SK-N-SH (cell line): Measurements from ENCODE around the gene SEMA4F. TPM values are rescaled to one million over a fixed set of nuclear protein-coding genes. Genes with fewer than 3 reads are reported as not detected.

Experiments used
- CTCF ChIA-PET: fragments of 300-600, 350-600 bp; formaldehyde crosslinking; extraction: SDS; loops from one replicate; lab custom pipeline; 2021; lab: Yijun Ruan, JAX
- POLR2A ChIA-PET: fragments of 350-600 bp; sonication (Branson Sonifier 250); formaldehyde crosslinking; extraction: SDS; loops from one replicate; lab custom pipeline; 2020; ENCODE audit warnings: antibody characterized with exemption, inconsistent platforms; lab: Yijun Ruan, JAX
- DNase-seq: peaks from one replicate; pipeline ENCODE4 v3.0.0; 2012
- H2AFZ ChIP-seq: fragments of 200-600 bp; sonication (generic); 2 replicates; pipeline ENCODE4 v1.8.1; 2016; ENCODE audit warnings: antibody characterized with exemption, mild to moderate bottlenecking, low read depth
- H3F3A ChIP-seq: fragments of 200-600 bp; sonication (generic); replicated peaks from 2 replicates; pipeline ENCODE3; 2016; ENCODE audit warnings: antibody characterized with exemption, mild to moderate bottlenecking; ENCODE audit not compliant: insufficient read depth
- H3K27ac ChIP-seq, 2 experiments: fragments of 200-500 bp in 1 of 2; fragments of 200-600 bp in 1 of 2; sonication (Bioruptor generic) in 1 of 2; sonication (generic), shearing (Covaris generic) in 1 of 2; 2 replicates each; pipeline versions ENCODE4 v1.5.1 to v1.6.1; 2014 to 2016; ENCODE audit warnings: low read depth in 2 of 2, inconsistent platforms in 1 of 2, low read length in 1 of 2, mild to moderate bottlenecking in 1 of 2, mixed read lengths in 1 of 2
- H3K27me3 ChIP-seq: fragments of 200-600 bp; sonication (generic), shearing (Covaris generic); 2 replicates; pipeline ENCODE4 v1.6.1; 2016; ENCODE audit warnings: mixed run types; ENCODE audit not compliant: insufficient read depth
- H3K36me3 ChIP-seq, 2 experiments: fragments of 200-500 bp in 1 of 2; fragments of 200-600 bp in 1 of 2; sonication (Bioruptor generic) in 1 of 2; sonication (generic) in 1 of 2; replicated peaks in 1 of 2; 2 replicates each; pipeline versions ENCODE3 to v1.5.1; 2014 to 2016; ENCODE audit warnings: low read length in 1 of 2, mild to moderate bottlenecking in 1 of 2; ENCODE audit not compliant: insufficient read depth in 2 of 2, control insufficient read depth in 1 of 2
- H3K4me1 ChIP-seq, 2 experiments: fragments of 200-500 bp in 1 of 2; fragments of 200-600 bp in 1 of 2; sonication (Bioruptor generic) in 1 of 2; sonication (generic), shearing (Covaris generic) in 1 of 2; 2 replicates each; pipeline versions ENCODE4 v1.5.1 to v1.6.1; 2014 to 2016; ENCODE audit warnings: low read depth in 1 of 2, low read length in 1 of 2, mixed run types in 1 of 2; ENCODE audit not compliant: insufficient read depth in 2 of 2, control insufficient read depth in 1 of 2
- H3K4me2 ChIP-seq: fragments of 200-600 bp; sonication (generic), shearing (Covaris generic); 2 replicates; pipeline ENCODE4 v1.6.1; 2017; ENCODE audit warnings: mixed run types
- H3K4me3 ChIP-seq, 2 experiments: fragments of 200-500 bp in 1 of 2; fragments of 200-600 bp in 1 of 2; sonication (Bioruptor generic) in 1 of 2; sonication (generic), shearing (Covaris generic) in 1 of 2; 2 replicates each; pipeline versions ENCODE4 v1.5.1 to v1.8.1; 2014 to 2016; ENCODE audit warnings: low read depth in 2 of 2, inconsistent platforms in 1 of 2, low read length in 1 of 2, mild to moderate bottlenecking in 1 of 2, mixed read lengths in 1 of 2, moderate library complexity in 1 of 2
- H3K79me2 ChIP-seq: fragments of 200-600 bp; sonication (generic); 2 replicates; pipeline ENCODE4 v1.8.1; 2017; ENCODE audit warnings: mild to moderate bottlenecking; ENCODE audit not compliant: insufficient read depth
- H3K9ac ChIP-seq: fragments of 200-600 bp; sonication (generic); 2 replicates; pipeline ENCODE4 v1.6.1; 2017; ENCODE audit warnings: mixed run types
- H3K9me2 ChIP-seq: fragments of 200-600 bp; sonication (generic); 2 replicates; pipeline ENCODE4 v1.6.1; 2017; ENCODE audit warnings: mixed run types
- H3K9me3 ChIP-seq: fragments of 200-600 bp; sonication (generic); 2 replicates; pipeline ENCODE4 v1.6.1; 2017; ENCODE audit warnings: mixed run types, mild to moderate bottlenecking, moderate library complexity
- H4K20me1 ChIP-seq: fragments of 200-600 bp; sonication (generic); 2 replicates; pipeline ENCODE4 v1.6.1; 2017; ENCODE audit warnings: mild to moderate bottlenecking, mixed run types; ENCODE audit not compliant: insufficient read depth
- CHD2 ChIP-seq: fragments of 150-350 bp; IDR thresholded peaks from 2 replicates; pipeline ENCODE4 v1.6.1; 2018; ENCODE audit warnings: low read length; ENCODE audit not compliant: partially characterized antibody
- EP300 ChIP-seq, 2 experiments: IDR thresholded peaks; 2 replicates each; pipeline versions ENCODE4 v1.4.0 to v1.6.1; 2012; ENCODE audit warnings: borderline replicate concordance in 1 of 2, low read depth in 1 of 2, low read length in 1 of 2
- FOXJ3 ChIP-seq: sonication (generic); formaldehyde crosslinking; IDR thresholded peaks from 2 replicates; pipeline ENCODE4 v1.5.1; 2020; ENCODE audit warnings: mild to moderate bottlenecking, missing genetic modification reagents
- FOXM1 ChIP-seq: IDR thresholded peaks from 2 replicates; pipeline ENCODE4 v1.4.0; 2012; ENCODE audit warnings: low read depth, mild to moderate bottlenecking
- GABPA ChIP-seq: IDR thresholded peaks from 2 replicates; pipeline ENCODE4 v1.4.0; 2012; ENCODE audit warnings: low read depth, mild to moderate bottlenecking
- MEF2A ChIP-seq: IDR thresholded peaks from 2 replicates; pipeline ENCODE4 v1.4.0; 2012; ENCODE audit warnings: low read depth, borderline replicate concordance
- MXI1 ChIP-seq: IDR thresholded peaks from 2 replicates; pipeline ENCODE4 v1.6.1; 2012; ENCODE audit warnings: mild to moderate bottlenecking, low read depth, low read length, improper control_type of control experiment
- RAD21 ChIP-seq: IDR thresholded peaks from 2 replicates; pipeline ENCODE4 v1.6.1; 2012; ENCODE audit warnings: mild to moderate bottlenecking, low read length
- RFX5 ChIP-seq: IDR thresholded peaks from 2 replicates; pipeline ENCODE4 v1.6.1; 2012; ENCODE audit warnings: mild to moderate bottlenecking, improper control_type of control experiment, low read length
- RXRA ChIP-seq: IDR thresholded peaks from 2 replicates; pipeline ENCODE4 v1.4.0; 2012; ENCODE audit warnings: low read depth, mild to moderate bottlenecking, borderline replicate concordance
- SIN3A ChIP-seq: IDR thresholded peaks from 2 replicates; pipeline ENCODE4 v1.6.1; 2012; ENCODE audit warnings: low read depth, mild to moderate bottlenecking, low read length, moderate library complexity, borderline replicate concordance
- YY1 ChIP-seq: IDR thresholded peaks from 2 replicates; pipeline ENCODE4 v1.4.0; 2012; ENCODE audit warnings: low read depth, mild to moderate bottlenecking
- WGBS: methylation state at CpG from one replicate; pipeline ENCODE4 v1.1.6; 2017; ENCODE audit warnings: low lambda C conversion rate; 5-methylcytosine and 5-hydroxymethylcytosine counted together
- polyA plus RNA-seq, 3 experiments: library from polyadenylated mRNA; depleted of rRNA; stranded (reverse); fragments of >200 nt; gene quantifications; 2 replicates each; pipeline ENCODE4 v1.2.3, GENCODE V29; 2012
- TF ChIP-seq, protein P1 (sequence below): IDR thresholded peaks from 2 replicates; pipeline ENCODE4 v1.6.1; 2012; ENCODE audit warnings: mild to moderate bottlenecking, low read depth, low read length, moderate library complexity
- TF ChIP-seq, protein P2 (sequence below): fragments of 150-350 bp; IDR thresholded peaks from 2 replicates; pipeline ENCODE4 v1.6.1; 2017; ENCODE audit warnings: antibody characterized with exemption, low read length, low read depth, borderline replicate concordance
- TF ChIP-seq, protein P3 (sequence below): IDR thresholded peaks from 2 replicates; pipeline ENCODE4 v1.4.0; 2012; ENCODE audit warnings: low read depth
- TF ChIP-seq, protein P4 (sequence below): IDR thresholded peaks from 2 replicates; pipeline ENCODE4; 2012
- TF ChIP-seq, protein P5 (sequence below): fragments of 150-350 bp; IDR thresholded peaks from 2 replicates; pipeline ENCODE4 v1.6.1; 2016; ENCODE audit warnings: mild to moderate bottlenecking, low read depth, low read length
- TF ChIP-seq, protein P6 (sequence below): IDR thresholded peaks from 2 replicates; pipeline ENCODE4 v1.4.0; 2012; ENCODE audit warnings: low read depth, borderline replicate concordance
- TF ChIP-seq, protein P7 (sequence below): fragments of 200-600 bp; sonication (generic); IDR thresholded peaks from 2 replicates; pipeline ENCODE4 v1.6.1; 2017; ENCODE audit warnings: antibody characterized with exemption, mild to moderate bottlenecking, moderate library complexity

SEMA4F gene
- polyA plus RNA-seq, 1 of the 3 experiments (the other 2 are of a cell fraction) = 17.3 TPM

DNA sequence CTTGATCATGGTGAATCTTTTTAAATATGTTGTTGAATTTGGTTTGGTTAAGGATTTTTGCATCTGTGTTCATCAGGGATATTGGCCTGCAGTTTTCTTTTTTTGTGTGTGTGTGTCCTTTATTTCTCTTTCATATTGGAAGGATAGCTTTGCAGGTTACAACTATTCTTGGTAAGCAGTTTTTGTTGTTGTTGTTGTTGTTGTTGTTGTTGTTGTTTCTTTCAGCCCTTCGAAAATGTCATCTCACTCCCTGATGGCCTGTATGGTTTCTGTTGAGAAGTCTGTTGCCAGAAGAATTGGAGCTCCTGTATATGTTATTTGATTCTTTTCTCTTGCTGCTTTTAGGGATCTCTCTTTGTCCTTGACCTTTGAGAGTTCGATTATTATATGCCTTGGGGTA is 74.8 kb downstream of the SEMA4F start (continued):
- no peak for TF ChIP-seq EP300 (IDR thresholded peaks at IDR 0.05; ENCODE audit: borderline replicate concordance in 1 of 2, low read depth in 1 of 2, low read length in 1 of 2)

DNA sequence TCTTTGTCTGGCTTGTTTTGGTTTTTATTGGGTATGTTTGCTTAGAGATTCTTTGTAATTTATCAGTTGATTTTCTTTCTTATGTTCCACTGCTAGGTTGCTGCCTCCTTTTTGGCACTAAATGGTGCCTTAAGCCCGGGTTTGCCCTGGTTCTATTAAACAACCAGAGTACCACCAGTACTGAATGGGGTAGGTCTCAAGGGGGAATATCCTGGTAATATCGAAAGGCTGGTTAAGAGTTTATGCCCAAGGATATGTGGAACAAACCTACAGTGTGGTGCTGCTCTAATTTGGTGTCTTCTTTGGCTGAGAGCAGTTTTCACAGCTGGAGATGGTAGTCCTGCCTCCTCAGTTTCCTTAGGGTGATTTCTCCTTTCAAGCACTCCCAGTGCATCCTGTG is 76.5 kb downstream of the SEMA4F start:
- TF ChIP-seq, protein P1, sequence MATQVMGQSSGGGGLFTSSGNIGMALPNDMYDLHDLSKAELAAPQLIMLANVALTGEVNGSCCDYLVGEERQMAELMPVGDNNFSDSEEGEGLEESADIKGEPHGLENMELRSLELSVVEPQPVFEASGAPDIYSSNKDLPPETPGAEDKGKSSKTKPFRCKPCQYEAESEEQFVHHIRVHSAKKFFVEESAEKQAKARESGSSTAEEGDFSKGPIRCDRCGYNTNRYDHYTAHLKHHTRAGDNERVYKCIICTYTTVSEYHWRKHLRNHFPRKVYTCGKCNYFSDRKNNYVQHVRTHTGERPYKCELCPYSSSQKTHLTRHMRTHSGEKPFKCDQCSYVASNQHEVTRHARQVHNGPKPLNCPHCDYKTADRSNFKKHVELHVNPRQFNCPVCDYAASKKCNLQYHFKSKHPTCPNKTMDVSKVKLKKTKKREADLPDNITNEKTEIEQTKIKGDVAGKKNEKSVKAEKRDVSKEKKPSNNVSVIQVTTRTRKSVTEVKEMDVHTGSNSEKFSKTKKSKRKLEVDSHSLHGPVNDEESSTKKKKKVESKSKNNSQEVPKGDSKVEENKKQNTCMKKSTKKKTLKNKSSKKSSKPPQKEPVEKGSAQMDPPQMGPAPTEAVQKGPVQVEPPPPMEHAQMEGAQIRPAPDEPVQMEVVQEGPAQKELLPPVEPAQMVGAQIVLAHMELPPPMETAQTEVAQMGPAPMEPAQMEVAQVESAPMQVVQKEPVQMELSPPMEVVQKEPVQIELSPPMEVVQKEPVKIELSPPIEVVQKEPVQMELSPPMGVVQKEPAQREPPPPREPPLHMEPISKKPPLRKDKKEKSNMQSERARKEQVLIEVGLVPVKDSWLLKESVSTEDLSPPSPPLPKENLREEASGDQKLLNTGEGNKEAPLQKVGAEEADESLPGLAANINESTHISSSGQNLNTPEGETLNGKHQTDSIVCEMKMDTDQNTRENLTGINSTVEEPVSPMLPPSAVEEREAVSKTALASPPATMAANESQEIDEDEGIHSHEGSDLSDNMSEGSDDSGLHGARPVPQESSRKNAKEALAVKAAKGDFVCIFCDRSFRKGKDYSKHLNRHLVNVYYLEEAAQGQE = no peak
- TF ChIP-seq RFX5 = no peak
- TF ChIP-seq RXRA = no peak
- no peak for TF ChIP-seq SIN3A
- TF ChIP-seq, protein P2, sequence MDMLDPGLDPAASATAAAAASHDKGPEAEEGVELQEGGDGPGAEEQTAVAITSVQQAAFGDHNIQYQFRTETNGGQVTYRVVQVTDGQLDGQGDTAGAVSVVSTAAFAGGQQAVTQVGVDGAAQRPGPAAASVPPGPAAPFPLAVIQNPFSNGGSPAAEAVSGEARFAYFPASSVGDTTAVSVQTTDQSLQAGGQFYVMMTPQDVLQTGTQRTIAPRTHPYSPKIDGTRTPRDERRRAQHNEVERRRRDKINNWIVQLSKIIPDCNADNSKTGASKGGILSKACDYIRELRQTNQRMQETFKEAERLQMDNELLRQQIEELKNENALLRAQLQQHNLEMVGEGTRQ = no peak
- TF ChIP-seq FOXM1 = no peak
- TF ChIP-seq, protein P3, sequence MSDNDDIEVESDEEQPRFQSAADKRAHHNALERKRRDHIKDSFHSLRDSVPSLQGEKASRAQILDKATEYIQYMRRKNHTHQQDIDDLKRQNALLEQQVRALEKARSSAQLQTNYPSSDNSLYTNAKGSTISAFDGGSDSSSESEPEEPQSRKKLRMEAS = no peak
- TF ChIP-seq, protein P4, sequence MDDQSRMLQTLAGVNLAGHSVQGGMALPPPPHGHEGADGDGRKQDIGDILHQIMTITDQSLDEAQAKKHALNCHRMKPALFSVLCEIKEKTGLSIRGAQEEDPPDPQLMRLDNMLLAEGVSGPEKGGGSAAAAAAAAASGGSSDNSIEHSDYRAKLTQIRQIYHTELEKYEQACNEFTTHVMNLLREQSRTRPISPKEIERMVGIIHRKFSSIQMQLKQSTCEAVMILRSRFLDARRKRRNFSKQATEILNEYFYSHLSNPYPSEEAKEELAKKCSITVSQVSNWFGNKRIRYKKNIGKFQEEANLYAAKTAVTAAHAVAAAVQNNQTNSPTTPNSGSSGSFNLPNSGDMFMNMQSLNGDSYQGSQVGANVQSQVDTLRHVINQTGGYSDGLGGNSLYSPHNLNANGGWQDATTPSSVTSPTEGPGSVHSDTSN = no peak
- TF ChIP-seq MEF2A = no peak
- TF ChIP-seq RAD21 = no peak
- TF ChIP-seq GABPA = no peak
- TF ChIP-seq, protein P5, sequence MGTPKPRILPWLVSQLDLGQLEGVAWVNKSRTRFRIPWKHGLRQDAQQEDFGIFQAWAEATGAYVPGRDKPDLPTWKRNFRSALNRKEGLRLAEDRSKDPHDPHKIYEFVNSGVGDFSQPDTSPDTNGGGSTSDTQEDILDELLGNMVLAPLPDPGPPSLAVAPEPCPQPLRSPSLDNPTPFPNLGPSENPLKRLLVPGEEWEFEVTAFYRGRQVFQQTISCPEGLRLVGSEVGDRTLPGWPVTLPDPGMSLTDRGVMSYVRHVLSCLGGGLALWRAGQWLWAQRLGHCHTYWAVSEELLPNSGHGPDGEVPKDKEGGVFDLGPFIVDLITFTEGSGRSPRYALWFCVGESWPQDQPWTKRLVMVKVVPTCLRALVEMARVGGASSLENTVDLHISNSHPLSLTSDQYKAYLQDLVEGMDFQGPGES = no peak
- no peak for TF ChIP-seq YY1
- TF ChIP-seq, protein P6, sequence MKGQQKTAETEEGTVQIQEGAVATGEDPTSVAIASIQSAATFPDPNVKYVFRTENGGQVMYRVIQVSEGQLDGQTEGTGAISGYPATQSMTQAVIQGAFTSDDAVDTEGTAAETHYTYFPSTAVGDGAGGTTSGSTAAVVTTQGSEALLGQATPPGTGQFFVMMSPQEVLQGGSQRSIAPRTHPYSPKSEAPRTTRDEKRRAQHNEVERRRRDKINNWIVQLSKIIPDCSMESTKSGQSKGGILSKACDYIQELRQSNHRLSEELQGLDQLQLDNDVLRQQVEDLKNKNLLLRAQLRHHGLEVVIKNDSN = no peak
- no peak for TF ChIP-seq CHD2
- TF ChIP-seq, protein P7, sequence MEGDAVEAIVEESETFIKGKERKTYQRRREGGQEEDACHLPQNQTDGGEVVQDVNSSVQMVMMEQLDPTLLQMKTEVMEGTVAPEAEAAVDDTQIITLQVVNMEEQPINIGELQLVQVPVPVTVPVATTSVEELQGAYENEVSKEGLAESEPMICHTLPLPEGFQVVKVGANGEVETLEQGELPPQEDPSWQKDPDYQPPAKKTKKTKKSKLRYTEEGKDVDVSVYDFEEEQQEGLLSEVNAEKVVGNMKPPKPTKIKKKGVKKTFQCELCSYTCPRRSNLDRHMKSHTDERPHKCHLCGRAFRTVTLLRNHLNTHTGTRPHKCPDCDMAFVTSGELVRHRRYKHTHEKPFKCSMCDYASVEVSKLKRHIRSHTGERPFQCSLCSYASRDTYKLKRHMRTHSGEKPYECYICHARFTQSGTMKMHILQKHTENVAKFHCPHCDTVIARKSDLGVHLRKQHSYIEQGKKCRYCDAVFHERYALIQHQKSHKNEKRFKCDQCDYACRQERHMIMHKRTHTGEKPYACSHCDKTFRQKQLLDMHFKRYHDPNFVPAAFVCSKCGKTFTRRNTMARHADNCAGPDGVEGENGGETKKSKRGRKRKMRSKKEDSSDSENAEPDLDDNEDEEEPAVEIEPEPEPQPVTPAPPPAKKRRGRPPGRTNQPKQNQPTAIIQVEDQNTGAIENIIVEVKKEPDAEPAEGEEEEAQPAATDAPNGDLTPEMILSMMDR = no peak
- TF ChIP-seq FOXJ3 (CRISPR knock-in tag) = no peak
- TF ChIP-seq EP300 (IDR thresholded peaks at IDR 0.05; ENCODE audit: borderline replicate concordance in 1 of 2, low read depth in 1 of 2, low read length in 1 of 2) = no peak
- no peak for TF ChIP-seq MXI1
- TF ChIP-seq, all 33 proteins: peak for 0
- Histone ChIP-seq H3K27me3 (no peaks in the 10 kb centered on the region), H3K36me3 (no peaks in the 10 kb centered on the region), H3K79me2 (no peaks in the 10 kb centered on the region), H3K4me1 (peaks cover 7 to 17% of the 10 kb centered on the region in 2 experiments; a peak in 3 of 4 replicates), H3K4me2 (no peak overlapping the region), H3F3A (peaks cover 4% of the 10 kb centered on the region), H2AFZ (no peak overlapping the region), H4K20me1 (no peaks in the 10 kb centered on the region), H3K4me3 (no peak overlapping the region), H3K9me2 (no peaks in the 10 kb centered on the region), H3K9ac (no peak overlapping the region), H3K27ac (no peak overlapping the region), H3K9me3 (no peaks in the 10 kb centered on the region)
- DNase-seq = no peak
- ChIA-PET POLR2A (no interaction called here), CTCF (interaction anchor here (2.6 kb wide), 1 partner anchor 106 kb away, joined by 8 read pairs; no protein-coding TSS in a partner anchor)
- 58% methylated on average over 2 of the region's 2 CpGs for WGBS
